GM19099 (cell line): ENCODE measurements around the gene NEK7.

Experiments
- POLR2A ChIP-seq: IDR thresholded peaks from 3 replicates; pipeline ENCODE4 v1.6.1; 2011; ENCODE audit warnings: low read depth; ENCODE audit not compliant: insufficient read length; ENCODE audit errors: extremely low read depth

NEK7 gene

GRCh38 chr1:198177546-198177945 is 20.7 kb downstream of the NEK7 start:
- no peak for TF ChIP-seq POLR2A

- no peak for TF ChIP-seq POLR2A
Measured at GRCh38 chr1:198178615-198179014, 21.8 kb downstream of the NEK7 start.

GRCh38 chr1:198179556-198179981 is 22.8 kb downstream of the NEK7 start:
- TF ChIP-seq POLR2A, result no peak

GRCh38 chr1:198183605-198184004 is 26.8 kb downstream of the NEK7 start:
- TF ChIP-seq POLR2A, result no peak

- no peak for TF ChIP-seq POLR2A
Measured at GRCh38 chr1:198184516-198184915, 27.7 kb downstream of the NEK7 start.

- TF ChIP-seq POLR2A, result no peak
Measured at GRCh38 chr1:198185146-198185545, 28.3 kb downstream of the NEK7 start.

GRCh38 chr1:198185759-198186158 is 29.0 kb downstream of the NEK7 start:
- no peak for TF ChIP-seq POLR2A

GRCh38 chr1:198186916-198187580 is 30.2 kb downstream of the NEK7 start:
- TF ChIP-seq POLR2A, result no peak

GRCh38 chr1:198187973-198188588 is 31.3 kb downstream of the NEK7 start:
- no peak for TF ChIP-seq POLR2A

- no peak for TF ChIP-seq POLR2A
Measured at GRCh38 chr1:198191117-198191516, 34.3 kb downstream of the NEK7 start.

GRCh38 chr1:198196630-198197029 is 39.8 kb downstream of the NEK7 start:
- TF ChIP-seq POLR2A, result no peak

- no peak for TF ChIP-seq POLR2A
Measured at GRCh38 chr1:198197285-198197684, 40.5 kb downstream of the NEK7 start.

GRCh38 chr1:198199105-198199504 is 42.3 kb downstream of the NEK7 start:
- no peak for TF ChIP-seq POLR2A

- no peak for TF ChIP-seq POLR2A
Measured at GRCh38 chr1:198201956-198202784, 45.4 kb downstream of the NEK7 start.

- TF ChIP-seq POLR2A, result no peak
Measured at GRCh38 chr1:198203434-198203833, 46.6 kb downstream of the NEK7 start.

- TF ChIP-seq POLR2A, result no peak
Measured at GRCh38 chr1:198205016-198205684, 48.4 kb downstream of the NEK7 start.

GRCh38 chr1:198206292-198206691 is 49.5 kb downstream of the NEK7 start:
- TF ChIP-seq POLR2A, result no peak
